Activated CD4-positive, CD25-positive, alpha-beta regulatory T cell treated with anti-CD3 and anti-CD28 coated beads, Interleukin-2, amount 50 U/mL, for 16 hours (primary cell): ENCODE data around the gene BCAS3.
"Not testable (repeated sequence)": the region's sequence is repeated elsewhere in the genome, so short reads cannot be mapped to it uniquely, and the experiment has no call there.

Experiments
- DNase-seq: peaks from one replicate; pipeline ENCODE4 v3.0.0-alpha.2; 2020; ENCODE audit warnings: low read depth, low spot score

BCAS3 gene

DNA sequence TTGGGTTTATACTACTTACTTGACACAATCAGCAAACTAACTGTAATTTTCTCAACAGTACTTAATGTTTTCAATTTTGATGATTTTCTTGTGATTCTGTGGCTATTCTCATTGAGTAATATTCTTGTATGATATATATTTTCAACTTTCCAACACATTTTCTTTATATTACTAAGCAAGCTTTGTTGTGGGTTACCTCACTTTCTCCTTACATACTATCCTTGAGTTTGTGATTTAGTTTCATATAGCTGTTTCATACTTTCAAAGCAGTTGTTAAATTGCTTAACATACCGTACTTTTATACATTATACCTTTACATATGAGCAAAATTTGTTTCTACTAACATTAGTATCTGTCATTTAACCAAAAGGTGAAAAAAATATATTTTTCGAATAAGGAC lies 197.1 kb downstream of the BCAS3 start:
- no peak for DNase-seq

- not testable (repeated sequence) for DNase-seq
Measured at GRCh38 chr17:60886731-60887613, 209.3 kb downstream of the BCAS3 start.

- no peak for DNase-seq
Measured at GRCh38 chr17:60887614-60888028, 210.0 kb downstream of the BCAS3 start.

DNA sequence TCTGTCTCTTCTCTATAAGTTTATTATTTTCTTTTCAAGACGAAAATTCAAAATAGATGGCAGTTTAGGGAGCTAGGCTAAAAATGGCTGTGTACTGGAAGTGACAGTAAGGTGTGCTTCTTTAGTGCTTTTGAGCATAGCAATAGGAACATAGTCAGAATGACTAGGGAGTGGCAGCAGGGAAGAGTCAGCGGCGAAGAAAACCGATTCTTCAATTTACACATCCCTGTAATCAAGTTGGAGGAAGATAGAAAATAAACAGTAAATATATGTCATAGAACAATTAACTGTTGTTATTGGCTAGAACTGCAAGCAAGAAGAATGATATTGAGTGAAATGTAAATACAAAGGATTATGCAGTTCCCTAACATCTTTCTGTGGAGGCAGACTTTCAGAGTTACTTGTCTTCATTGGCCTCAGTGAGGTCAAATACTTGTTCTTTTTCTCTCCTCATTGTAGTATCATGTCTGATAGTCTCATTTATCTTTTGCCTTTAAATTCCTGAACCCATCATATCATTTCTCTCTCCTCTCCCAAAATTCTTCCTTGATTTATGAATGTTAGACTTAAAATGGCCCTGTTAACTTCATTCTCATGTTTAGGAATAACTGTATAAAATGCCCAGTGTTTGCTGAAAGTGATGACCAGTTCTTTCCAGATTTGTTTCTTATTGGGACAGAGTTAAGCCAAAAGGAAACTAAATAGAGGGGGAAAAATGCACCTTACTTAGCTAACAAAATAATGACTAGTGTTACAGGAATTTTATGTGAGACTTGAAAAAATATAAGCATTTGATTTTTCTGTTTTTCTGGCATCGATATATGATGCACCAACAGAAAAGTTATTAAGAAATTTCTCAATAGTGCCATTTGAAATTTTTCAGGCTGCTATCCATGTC lies 211.4 kb downstream of the BCAS3 start:
- DNase-seq = no peak

- DNase-seq = no peak
Measured at GRCh38 chr17:60891149-60891548, 213.5 kb downstream of the BCAS3 start.

DNA sequence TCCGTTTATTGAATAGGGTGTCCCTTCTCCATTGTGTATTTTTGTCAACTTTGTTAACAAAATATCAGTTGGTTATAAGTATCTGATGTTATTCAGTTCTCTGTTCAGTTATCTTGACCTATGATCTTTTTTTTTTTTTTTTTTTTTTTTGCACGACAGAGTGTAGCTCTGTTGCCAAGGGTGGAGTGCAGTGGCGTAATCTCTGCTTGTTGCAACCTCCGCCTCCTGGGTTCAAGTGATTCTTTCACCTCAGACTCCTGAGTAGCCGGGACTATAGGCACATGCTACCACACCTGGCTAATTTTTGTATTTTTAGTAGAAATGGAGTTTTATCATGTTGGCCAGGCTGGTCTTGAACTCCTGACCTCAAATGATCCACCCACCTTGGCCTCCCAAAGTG lies 215.8 kb downstream of the BCAS3 start:
- DNase-seq = no peak

GRCh38 chr17:60896996-60897395 lies 219.3 kb downstream of the BCAS3 start:
- DNase-seq = no peak

- DNase-seq = no peak
Measured at GRCh38 chr17:60899115-60899514, 221.5 kb downstream of the BCAS3 start.

- no peak for DNase-seq
Measured at GRCh38 chr17:60900688-60901087, 223.0 kb downstream of the BCAS3 start.

DNA sequence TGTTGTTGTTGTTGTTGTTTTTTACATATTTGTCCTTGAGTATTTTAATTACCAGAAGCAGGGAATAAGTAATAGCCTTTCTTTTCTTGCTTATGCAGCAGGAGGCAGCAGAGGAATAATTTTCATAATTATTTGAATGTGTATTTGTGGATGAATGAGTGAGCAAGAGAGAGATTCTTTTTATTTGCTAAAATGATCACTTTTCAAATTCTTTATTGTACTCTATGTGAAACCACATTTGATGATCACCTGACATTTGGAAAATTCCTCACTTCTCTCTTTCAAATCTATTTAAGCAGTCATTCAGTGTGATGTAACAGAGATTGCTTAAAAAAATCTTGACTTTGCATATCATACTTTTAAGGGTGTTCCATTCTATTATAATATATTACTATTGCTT lies 223.6 kb downstream of the BCAS3 start:
- no peak for DNase-seq

DNA sequence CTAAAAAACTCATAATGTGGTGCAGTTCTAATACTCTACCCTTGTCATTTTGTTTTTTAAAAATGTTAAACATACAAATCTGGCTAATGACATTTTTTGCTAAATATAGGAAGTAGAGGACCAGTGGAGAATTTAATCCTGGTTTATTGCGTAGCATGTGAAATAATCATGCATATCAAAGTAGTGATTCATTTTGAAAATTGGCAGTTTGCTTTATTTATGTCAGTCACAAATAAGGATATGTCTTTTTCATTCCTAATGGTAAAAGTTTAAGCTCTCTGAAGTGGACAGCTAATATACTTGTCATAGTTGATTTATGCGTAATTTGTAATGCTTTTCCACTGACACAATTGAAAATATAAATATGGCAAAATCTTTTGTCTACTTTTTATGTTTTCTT lies 224.2 kb downstream of the BCAS3 start:
- DNase-seq = no peak

DNA sequence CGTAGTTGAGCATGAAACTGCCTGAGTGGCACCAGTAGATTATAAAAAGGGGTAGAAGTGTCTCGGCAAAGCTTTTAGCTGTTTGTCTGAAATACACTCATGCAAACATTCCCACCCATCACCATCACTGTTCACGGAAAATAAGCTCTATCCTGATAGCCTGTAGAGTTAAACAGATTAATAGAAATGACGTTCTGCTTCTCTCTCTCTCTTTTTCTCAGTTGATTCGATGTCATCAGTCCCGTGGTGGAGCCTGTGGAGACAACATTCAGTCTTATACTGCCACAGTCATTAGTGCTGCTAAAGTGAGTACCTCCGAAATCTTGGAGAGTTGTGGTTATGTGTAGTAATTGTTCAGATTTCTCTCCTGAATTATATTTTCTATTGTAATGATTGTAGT lies 224.7 kb downstream of the BCAS3 start:
- no peak for DNase-seq

DNA sequence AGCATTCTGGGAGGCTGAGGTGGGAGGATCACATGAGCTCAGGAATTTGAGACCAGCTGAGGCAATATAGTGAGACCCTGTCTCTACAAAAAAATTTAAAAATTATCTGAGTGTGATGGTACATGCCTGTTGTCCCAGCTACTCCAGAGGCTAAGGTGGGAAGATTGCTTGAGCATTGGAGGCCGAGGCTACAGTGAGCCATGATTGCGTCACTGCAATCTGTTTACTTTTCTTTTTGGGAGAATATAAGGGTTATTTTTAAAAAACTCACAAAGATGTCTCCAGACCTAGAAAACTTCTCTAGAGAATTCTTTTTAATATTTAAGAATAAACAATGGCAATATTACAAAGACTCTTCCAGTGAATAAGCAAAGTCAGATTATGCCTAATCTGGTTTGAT lies 226.9 kb downstream of the BCAS3 start:
- DNase-seq = no peak

DNA sequence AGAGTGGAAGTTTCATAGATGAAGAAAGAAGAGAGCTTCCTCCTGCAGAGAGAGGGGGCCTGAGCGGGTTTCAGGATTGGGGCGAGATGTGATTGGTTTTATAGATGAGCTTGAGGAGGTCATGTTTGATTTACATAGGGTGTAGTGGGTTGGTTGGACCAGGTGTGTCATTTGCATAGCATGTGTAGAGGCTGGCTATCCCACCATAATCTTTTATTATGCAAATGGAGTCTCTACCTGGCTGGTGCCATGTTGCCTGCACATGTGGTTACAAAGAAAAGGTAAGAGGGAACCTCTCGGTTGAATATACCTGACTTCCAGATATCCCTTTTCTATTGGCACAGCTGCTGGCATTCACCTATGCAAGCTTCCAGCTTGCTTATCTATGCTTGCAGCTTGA lies 228.1 kb downstream of the BCAS3 start:
- DNase-seq = no peak

DNA sequence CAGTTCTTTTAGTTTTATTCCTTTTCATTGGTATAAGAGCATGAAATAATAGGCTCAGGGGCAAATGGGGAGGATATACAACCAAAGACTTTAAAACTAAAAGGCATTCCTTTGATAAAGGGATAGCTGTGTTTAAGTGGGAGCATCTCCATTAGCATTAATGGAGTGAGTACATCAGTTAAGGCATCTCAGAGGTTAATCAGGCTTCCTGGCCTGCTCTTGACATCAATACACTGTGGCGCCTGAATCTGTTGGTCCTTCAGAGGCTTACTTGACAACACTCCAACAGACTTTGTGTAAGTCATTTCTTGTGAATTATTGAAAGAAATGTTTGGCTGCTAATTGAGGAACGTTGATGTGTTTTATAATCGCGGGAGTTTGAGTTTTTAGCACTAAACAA lies 230.7 kb downstream of the BCAS3 start:
- no peak for DNase-seq

- DNase-seq = no peak
Measured at GRCh38 chr17:60909405-60909804, 231.8 kb downstream of the BCAS3 start.

- no peak for DNase-seq
Measured at GRCh38 chr17:60910415-60910814, 232.8 kb downstream of the BCAS3 start.

- DNase-seq = no peak
Measured at GRCh38 chr17:60914078-60914477, 236.4 kb downstream of the BCAS3 start.

DNA sequence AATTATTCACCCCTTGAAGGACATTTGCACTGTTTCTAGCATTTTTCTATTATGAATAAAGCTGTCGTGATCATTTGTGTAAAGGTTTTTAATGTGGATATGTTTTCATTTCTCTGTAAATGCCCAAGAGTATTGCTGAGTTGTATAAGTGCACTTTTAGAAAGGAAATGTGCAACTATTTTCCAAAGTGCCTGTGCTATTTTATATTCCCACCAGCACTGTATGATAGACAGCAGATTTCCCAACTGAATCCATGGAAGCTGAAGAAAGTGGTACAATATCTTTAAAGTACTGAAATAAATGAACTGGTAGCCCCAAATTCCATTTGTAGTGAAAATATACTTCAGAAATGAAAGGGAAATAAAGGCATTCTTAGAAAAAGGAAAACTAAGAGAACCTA lies 238.4 kb downstream of the BCAS3 start:
- DNase-seq = no peak

DNA sequence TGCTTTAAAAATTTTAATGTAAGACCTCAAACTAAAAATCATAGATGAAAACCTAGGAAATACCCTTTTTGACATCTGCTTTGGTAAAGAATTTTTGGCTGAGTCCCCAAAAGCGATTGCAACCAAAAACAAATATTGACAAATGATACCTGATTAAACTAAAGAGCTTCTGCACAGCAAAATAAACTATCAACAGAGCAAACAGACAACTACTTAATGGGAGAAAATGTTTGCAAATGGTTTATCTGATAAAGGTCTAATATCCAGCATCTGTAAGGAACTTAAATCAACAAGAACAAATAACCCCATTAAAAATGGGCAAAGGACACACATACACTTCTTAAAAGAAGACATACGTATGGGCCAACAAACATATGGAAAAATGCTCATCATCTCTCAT lies 242.5 kb downstream of the BCAS3 start:
- no peak for DNase-seq

DNA sequence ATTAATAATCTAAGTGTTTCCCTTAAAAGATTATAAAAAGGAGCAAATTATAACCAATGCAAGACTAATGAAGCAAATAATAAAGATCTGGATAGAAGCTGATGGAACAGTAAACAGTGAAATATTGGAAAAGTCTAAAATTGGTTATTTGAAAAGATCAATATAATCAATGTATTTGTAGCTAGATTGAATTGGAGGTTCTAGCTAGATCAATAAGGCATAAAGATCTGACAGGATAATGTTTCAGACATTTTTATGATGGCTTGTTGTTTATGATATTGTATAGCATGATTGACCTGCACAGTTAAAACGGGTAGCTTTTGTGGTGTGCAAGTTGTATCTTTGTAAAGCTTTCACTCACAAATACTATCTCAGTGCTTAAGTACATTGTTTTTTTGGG lies 245.3 kb downstream of the BCAS3 start:
- DNase-seq = no peak

- no peak for DNase-seq
Measured at GRCh38 chr17:60926466-60927183, 249.0 kb downstream of the BCAS3 start.
